ENCODE results near the gene NOM1.

The NOM1 gene

DNA sequence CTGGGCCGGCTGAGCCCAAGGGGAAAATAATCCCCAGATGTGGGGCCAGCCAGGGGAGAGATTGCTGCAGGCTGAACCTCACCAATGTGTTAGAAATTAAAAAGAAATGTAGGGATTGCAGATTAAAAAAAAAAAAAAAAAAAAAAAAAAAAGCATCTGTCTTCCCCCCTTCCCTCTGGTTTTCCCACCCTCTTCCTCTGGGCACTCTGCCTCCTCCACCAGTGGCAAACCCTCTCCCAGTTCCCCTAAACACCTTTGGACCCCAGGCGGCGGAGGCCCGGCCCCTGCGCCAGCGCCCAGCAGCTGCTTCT is 53.9 kb downstream of the NOM1 start:
- H3K4me3 ChIP-seq (ENCODE audit: control insufficient read depth, low read depth, low read length), result no peak overlapping the region
- TF ChIP-seq CTCF (conservative IDR thresholded peaks at IDR 0.05; ENCODE audit: control insufficient read depth, insufficient read depth, low read depth, low read length), result no peak
- DNase-seq (ENCODE audit: low read depth), result no peak

DNA sequence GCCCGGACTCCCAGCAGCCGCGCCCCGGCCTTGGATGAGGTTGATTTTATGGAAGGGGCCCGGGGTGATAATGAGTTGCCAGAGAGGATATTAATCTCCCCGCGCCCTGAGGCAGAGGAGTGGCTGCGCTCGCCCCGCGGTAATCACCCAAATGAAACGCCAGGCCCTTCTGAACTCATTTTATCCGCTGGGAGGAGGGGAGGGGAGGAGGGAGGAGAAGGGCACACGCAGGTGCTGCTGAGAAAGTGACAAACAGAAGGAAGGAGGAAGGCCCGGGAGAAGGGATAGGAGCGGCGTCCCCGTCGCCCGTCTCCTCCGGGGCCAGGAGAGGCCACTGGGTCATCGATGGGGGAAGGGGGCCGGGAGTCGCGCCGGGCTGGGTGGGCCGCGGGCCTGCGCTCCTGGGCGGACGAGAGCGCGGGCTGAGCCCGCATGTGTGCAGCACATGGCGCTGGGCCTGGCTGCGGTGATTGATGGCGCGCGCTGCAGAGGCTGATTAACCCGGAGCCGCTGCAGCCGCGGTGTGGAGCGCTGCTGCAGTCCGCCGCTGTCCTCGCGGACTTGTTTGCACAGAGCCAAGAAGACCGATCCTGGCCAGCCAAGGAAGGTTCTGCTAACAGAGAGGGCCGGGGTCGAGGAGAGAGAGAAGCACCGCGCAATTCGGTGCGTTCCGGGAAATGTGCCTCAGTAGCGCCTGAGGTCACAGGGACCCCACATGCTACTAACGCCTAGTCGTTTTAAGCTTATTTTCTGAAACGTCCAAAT is 54.4 kb downstream of the NOM1 start:
- no peak overlapping the region for H3K4me3 ChIP-seq (ENCODE audit: control insufficient read depth, low read depth, low read length)
- peak; percentile 35 for DNase-seq (ENCODE audit: low read depth)
- TF ChIP-seq CTCF (conservative IDR thresholded peaks at IDR 0.05; ENCODE audit: control insufficient read depth, insufficient read depth, low read depth, low read length), result no peak

- no peak for TF ChIP-seq CTCF (conservative IDR thresholded peaks at IDR 0.05; ENCODE audit: control insufficient read depth, insufficient read depth, low read depth, low read length)
- no peak overlapping the region for H3K4me3 ChIP-seq (ENCODE audit: control insufficient read depth, low read depth, low read length)
- no peak for DNase-seq (ENCODE audit: low read depth)
Observed at GRCh38 chr7:157004521-157005455, 55.3 kb downstream of the NOM1 start.

DNA sequence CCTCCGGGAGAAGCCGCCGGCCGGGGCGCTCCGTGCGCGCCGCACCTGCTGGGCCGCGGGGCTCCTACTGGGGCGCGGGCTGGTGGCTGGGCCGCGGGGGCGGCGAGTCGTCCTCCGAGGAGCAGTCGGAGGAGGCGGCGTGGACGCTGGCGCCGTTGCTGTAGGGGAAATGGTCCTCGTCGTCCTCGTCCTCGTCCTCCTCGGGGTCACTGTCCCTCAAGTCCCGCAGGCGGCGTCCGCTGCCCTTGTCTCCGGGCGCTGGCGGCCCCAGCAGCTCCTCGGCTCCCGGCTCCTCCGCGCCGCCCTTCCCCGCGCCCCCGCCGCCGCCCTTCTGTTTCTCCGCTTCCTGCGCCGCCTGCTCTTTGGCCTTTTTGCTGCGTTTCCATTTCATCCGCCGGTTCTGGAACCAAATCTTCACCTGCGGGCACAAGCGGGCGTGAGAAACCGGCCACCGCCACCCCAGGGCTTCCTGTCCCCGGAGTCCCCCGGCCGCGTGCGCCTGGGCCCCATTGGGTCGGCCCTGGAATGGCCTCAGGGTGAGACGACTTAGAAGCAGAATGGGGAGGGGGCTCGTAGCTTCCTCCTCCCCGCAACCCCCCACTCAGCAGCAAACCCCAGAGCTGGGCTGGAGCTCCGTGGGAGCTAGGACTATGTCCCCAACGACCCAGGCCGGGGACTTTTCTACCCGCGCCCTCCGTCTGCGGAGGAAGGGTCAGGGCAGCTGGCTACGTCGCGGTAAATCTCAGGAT is 56.1 kb downstream of the NOM1 start:
- TF ChIP-seq CTCF (conservative IDR thresholded peaks at IDR 0.05; ENCODE audit: control insufficient read depth, insufficient read depth, low read depth, low read length), result no peak
- DNase-seq (ENCODE audit: low read depth), result no peak
- H3K4me3 ChIP-seq (ENCODE audit: control insufficient read depth, low read depth, low read length), result no peak overlapping the region

DNA sequence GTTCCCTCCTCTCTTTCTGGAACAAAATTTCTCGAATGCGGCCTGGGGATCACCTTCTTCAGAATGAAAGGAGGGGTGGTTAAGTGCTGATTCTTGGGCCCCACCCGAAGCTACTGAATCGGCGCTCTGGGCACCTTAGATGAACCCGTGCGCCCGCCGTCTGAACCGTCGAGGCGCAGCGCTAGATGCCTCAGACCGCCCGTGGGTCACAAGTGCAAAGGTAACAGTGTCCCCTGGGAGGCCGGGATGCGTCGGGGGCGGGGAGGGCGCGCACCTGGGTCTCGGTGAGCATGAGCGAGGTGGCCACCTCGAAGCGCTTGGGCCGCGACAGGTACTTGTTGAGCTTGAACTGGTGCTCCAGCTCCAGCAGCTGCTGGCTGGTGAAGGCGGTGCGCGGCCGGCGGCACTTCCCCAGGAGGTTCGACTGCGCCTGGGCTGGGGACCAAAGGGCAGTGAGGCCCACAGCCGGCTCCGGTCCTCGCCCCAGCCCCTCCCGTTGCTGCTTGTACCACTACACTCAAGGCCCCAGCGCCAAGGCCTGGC is 56.8 kb downstream of the NOM1 start:
- no peak overlapping the region for H3K4me3 ChIP-seq (ENCODE audit: control insufficient read depth, low read depth, low read length)
- no peak for TF ChIP-seq CTCF (conservative IDR thresholded peaks at IDR 0.05; ENCODE audit: control insufficient read depth, insufficient read depth, low read depth, low read length)
- DNase-seq (ENCODE audit: low read depth), result no peak

- DNase-seq (ENCODE audit: low read depth), result no peak
- no peak for TF ChIP-seq CTCF (conservative IDR thresholded peaks at IDR 0.05; ENCODE audit: control insufficient read depth, insufficient read depth, low read depth, low read length)
Observed at GRCh38 chr7:157006829-157007469, 57.4 kb downstream of the NOM1 start.

More at GRCh38 chr7:157006829-157007469, 57.4 kb downstream of the NOM1 start:
- no peak overlapping the region for H3K4me3 ChIP-seq (ENCODE audit: control insufficient read depth, low read depth, low read length)

Data from fibroblast of mammary gland (primary cell).